Stimulated activated CD8-positive, alpha-beta memory T cell treated with anti-CD3 and anti-CD28 coated beads, Interleukin-7, amount 100 ng/mL, for 24 hours (primary cell): ENCODE measurements around the gene STX7.

Experiments
- DNase-seq: peaks from one replicate; pipeline ENCODE4 v3.0.0-alpha.2; 2020; ENCODE audit warnings: low read depth

STX7 gene

GRCh38 chr6:132506869-132507808, 5.8 kb downstream of the STX7 start:
- DNase-seq, result no peak

- DNase-seq, result no peak
Measured at GRCh38 chr6:132506461-132506860, 6.5 kb downstream of the STX7 start.

GRCh38 chr6:132505158-132505557, 7.8 kb downstream of the STX7 start:
- DNase-seq, result no peak

GRCh38 chr6:132504757-132505156, 8.2 kb downstream of the STX7 start:
- DNase-seq, result no peak

- no peak for DNase-seq
Measured at GRCh38 chr6:132499757-132500156, 13.2 kb downstream of the STX7 start.

GRCh38 chr6:132498638-132499037, 14.3 kb downstream of the STX7 start:
- no peak for DNase-seq

GRCh38 chr6:132496519-132497180, 16.3 kb downstream of the STX7 start:
- no peak for DNase-seq

- no peak for DNase-seq
Measured at GRCh38 chr6:132495604-132496079, 17.3 kb downstream of the STX7 start.

GRCh38 chr6:132494954-132495353, 18.0 kb downstream of the STX7 start:
- no peak for DNase-seq

- DNase-seq, result no peak
Measured at GRCh38 chr6:132491881-132492280, 21.0 kb downstream of the STX7 start.

- no peak for DNase-seq
Measured at GRCh38 chr6:132491303-132491702, 21.6 kb downstream of the STX7 start.

- no peak for DNase-seq
Measured at GRCh38 chr6:132490478-132491204, 22.3 kb downstream of the STX7 start.

GRCh38 chr6:132490024-132490423, 22.9 kb downstream of the STX7 start:
- DNase-seq, result no peak

GRCh38 chr6:132489376-132489775, 23.5 kb downstream of the STX7 start:
- no peak for DNase-seq

GRCh38 chr6:132487762-132488161, 25.2 kb downstream of the STX7 start:
- DNase-seq, result no peak

GRCh38 chr6:132484680-132485018, 28.3 kb downstream of the STX7 start:
- DNase-seq, result no peak

- DNase-seq, result no peak
Measured at GRCh38 chr6:132483779-132484679, 28.9 kb downstream of the STX7 start.

- no peak for DNase-seq
Measured at GRCh38 chr6:132482581-132482980, 30.3 kb downstream of the STX7 start.

- no peak for DNase-seq
Measured at GRCh38 chr6:132481189-132481588, 31.7 kb downstream of the STX7 start.

- no peak for DNase-seq
Measured at GRCh38 chr6:132479131-132479530, 33.8 kb downstream of the STX7 start.

GRCh38 chr6:132478674-132479073, 34.2 kb downstream of the STX7 start:
- DNase-seq, result no peak

GRCh38 chr6:132478266-132478665, 34.6 kb downstream of the STX7 start:
- no peak for DNase-seq
